SH-SY5Y (cell line): ENCODE results near the gene FBRSL1.

Experiments
- GATA2 ChIP-seq: IDR thresholded peaks from 2 replicates; pipeline ENCODE4 v1.6.1; 2011; ENCODE audit warnings: mild to moderate bottlenecking, low read depth, low read length
- GATA3 ChIP-seq: IDR thresholded peaks from 2 replicates; pipeline ENCODE4 v1.6.1; 2011; ENCODE audit warnings: low read depth, mild to moderate bottlenecking, low read length, moderate library complexity

GRCh38 chr12:132529156-132529839 lies 39.3 kb downstream of the FBRSL1 start:
- TF ChIP-seq GATA2 (no peak), GATA3 (no peak)
